Measurements from ENCODE around the gene OCEL1. TPM values are rescaled to one million over a fixed set of nuclear protein-coding genes. Genes with fewer than 3 reads are reported as not detected.

The OCEL1 gene
- total and polyA plus RNA-seq, 2 of the 13 experiments (the other 11 are each of a cell fraction or from before 2014, with no cell fraction given): 10.6 to 17.2 TPM

DNA sequence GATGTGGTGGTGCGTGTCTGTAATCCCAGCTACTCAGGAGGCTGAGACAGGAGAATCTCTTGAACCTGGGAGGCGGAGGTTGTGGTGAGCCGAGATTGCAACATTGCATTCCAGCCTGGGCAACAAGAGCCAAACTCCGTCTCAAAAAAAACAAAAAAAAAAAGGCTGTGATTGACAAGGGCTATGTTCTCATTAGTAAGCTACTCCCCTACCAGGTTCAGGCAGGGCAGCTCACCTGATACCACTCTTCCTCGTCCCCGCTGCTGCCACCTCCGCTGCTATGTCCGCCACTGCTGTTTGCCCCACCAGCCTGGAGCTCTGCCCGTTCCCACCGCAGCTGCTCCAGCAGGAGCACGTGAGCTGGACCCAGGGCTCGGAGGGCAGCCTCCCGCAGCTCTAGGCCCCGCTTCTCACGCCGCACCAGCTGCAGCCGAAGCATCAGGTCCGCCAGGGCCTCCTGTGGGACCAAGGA lies 29.2 kb downstream of the OCEL1 start (continued):
- TF ChIP-seq, protein P1, sequence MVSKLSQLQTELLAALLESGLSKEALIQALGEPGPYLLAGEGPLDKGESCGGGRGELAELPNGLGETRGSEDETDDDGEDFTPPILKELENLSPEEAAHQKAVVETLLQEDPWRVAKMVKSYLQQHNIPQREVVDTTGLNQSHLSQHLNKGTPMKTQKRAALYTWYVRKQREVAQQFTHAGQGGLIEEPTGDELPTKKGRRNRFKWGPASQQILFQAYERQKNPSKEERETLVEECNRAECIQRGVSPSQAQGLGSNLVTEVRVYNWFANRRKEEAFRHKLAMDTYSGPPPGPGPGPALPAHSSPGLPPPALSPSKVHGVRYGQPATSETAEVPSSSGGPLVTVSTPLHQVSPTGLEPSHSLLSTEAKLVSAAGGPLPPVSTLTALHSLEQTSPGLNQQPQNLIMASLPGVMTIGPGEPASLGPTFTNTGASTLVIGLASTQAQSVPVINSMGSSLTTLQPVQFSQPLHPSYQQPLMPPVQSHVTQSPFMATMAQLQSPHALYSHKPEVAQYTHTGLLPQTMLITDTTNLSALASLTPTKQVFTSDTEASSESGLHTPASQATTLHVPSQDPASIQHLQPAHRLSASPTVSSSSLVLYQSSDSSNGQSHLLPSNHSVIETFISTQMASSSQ (IDR thresholded peaks at IDR 0.05; ENCODE audit: low read depth): no peak
- TF ChIP-seq, protein P1 (CRISPR knock-in tag; IDR thresholded peaks at IDR 0.05; ENCODE audit: borderline replicate concordance): no peak; the same call in 1 of the 2 replicates
- no peak for TF ChIP-seq KLF15 (CRISPR knock-in tag; IDR thresholded peaks at IDR 0.05; ENCODE audit: borderline replicate concordance)
- peak; percentile 71; the same call in 1 of the 2 replicates for TF ChIP-seq MYC (CRISPR knock-in tag; IDR thresholded peaks at IDR 0.05; ENCODE audit: borderline replicate concordance)
- TF ChIP-seq ZFP90 (CRISPR knock-in tag; IDR thresholded peaks at IDR 0.05; ENCODE audit: borderline replicate concordance): no peak
- TF ChIP-seq, protein P2, sequence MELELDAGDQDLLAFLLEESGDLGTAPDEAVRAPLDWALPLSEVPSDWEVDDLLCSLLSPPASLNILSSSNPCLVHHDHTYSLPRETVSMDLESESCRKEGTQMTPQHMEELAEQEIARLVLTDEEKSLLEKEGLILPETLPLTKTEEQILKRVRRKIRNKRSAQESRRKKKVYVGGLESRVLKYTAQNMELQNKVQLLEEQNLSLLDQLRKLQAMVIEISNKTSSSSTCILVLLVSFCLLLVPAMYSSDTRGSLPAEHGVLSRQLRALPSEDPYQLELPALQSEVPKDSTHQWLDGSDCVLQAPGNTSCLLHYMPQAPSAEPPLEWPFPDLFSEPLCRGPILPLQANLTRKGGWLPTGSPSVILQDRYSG (CRISPR knock-in tag; IDR thresholded peaks at IDR 0.05): no peak
- TF ChIP-seq, protein P3, sequence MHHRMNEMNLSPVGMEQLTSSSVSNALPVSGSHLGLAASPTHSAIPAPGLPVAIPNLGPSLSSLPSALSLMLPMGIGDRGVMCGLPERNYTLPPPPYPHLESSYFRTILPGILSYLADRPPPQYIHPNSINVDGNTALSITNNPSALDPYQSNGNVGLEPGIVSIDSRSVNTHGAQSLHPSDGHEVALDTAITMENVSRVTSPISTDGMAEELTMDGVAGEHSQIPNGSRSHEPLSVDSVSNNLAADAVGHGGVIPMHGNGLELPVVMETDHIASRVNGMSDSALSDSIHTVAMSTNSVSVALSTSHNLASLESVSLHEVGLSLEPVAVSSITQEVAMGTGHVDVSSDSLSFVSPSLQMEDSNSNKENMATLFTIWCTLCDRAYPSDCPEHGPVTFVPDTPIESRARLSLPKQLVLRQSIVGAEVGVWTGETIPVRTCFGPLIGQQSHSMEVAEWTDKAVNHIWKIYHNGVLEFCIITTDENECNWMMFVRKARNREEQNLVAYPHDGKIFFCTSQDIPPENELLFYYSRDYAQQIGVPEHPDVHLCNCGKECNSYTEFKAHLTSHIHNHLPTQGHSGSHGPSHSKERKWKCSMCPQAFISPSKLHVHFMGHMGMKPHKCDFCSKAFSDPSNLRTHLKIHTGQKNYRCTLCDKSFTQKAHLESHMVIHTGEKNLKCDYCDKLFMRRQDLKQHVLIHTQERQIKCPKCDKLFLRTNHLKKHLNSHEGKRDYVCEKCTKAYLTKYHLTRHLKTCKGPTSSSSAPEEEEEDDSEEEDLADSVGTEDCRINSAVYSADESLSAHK (CRISPR knock-in tag; IDR thresholded peaks at IDR 0.05; ENCODE audit: borderline replicate concordance): no peak
- TF ChIP-seq, protein P4, sequence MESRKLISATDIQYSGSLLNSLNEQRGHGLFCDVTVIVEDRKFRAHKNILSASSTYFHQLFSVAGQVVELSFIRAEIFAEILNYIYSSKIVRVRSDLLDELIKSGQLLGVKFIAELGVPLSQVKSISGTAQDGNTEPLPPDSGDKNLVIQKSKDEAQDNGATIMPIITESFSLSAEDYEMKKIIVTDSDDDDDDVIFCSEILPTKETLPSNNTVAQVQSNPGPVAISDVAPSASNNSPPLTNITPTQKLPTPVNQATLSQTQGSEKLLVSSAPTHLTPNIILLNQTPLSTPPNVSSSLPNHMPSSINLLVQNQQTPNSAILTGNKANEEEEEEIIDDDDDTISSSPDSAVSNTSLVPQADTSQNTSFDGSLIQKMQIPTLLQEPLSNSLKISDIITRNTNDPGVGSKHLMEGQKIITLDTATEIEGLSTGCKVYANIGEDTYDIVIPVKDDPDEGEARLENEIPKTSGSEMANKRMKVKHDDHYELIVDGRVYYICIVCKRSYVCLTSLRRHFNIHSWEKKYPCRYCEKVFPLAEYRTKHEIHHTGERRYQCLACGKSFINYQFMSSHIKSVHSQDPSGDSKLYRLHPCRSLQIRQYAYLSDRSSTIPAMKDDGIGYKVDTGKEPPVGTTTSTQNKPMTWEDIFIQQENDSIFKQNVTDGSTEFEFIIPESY (CRISPR knock-in tag; IDR thresholded peaks at IDR 0.05): peak; percentile 23; the same call in 1 of the 2 replicates
- TF ChIP-seq U2AF1 (optimal IDR thresholded peaks at IDR 0.05; ENCODE audit: low read depth, low read length): no peak
- TF ChIP-seq, protein P5, sequence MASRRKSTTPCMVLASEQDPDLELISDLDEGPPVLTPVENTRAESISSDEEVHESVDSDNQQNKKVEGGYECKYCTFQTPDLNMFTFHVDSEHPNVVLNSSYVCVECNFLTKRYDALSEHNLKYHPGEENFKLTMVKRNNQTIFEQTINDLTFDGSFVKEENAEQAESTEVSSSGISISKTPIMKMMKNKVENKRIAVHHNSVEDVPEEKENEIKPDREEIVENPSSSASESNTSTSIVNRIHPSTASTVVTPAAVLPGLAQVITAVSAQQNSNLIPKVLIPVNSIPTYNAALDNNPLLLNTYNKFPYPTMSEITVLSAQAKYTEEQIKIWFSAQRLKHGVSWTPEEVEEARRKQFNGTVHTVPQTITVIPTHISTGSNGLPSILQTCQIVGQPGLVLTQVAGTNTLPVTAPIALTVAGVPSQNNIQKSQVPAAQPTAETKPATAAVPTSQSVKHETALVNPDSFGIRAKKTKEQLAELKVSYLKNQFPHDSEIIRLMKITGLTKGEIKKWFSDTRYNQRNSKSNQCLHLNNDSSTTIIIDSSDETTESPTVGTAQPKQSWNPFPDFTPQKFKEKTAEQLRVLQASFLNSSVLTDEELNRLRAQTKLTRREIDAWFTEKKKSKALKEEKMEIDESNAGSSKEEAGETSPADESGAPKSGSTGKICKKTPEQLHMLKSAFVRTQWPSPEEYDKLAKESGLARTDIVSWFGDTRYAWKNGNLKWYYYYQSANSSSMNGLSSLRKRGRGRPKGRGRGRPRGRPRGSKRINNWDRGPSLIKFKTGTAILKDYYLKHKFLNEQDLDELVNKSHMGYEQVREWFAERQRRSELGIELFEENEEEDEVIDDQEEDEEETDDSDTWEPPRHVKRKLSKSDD (CRISPR knock-in tag; IDR thresholded peaks at IDR 0.05; ENCODE audit: low read depth): no peak
- TF ChIP-seq NFYC (CRISPR knock-in tag; IDR thresholded peaks at IDR 0.05): no peak
- TF ChIP-seq, protein P6, sequence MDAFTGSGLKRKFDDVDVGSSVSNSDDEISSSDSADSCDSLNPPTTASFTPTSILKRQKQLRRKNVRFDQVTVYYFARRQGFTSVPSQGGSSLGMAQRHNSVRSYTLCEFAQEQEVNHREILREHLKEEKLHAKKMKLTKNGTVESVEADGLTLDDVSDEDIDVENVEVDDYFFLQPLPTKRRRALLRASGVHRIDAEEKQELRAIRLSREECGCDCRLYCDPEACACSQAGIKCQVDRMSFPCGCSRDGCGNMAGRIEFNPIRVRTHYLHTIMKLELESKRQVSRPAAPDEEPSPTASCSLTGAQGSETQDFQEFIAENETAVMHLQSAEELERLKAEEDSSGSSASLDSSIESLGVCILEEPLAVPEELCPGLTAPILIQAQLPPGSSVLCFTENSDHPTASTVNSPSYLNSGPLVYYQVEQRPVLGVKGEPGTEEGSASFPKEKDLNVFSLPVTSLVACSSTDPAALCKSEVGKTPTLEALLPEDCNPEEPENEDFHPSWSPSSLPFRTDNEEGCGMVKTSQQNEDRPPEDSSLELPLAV (CRISPR knock-in tag; conservative IDR thresholded peaks at IDR 0.05; ENCODE audit: low read depth): no peak
- TF ChIP-seq, protein P7, sequence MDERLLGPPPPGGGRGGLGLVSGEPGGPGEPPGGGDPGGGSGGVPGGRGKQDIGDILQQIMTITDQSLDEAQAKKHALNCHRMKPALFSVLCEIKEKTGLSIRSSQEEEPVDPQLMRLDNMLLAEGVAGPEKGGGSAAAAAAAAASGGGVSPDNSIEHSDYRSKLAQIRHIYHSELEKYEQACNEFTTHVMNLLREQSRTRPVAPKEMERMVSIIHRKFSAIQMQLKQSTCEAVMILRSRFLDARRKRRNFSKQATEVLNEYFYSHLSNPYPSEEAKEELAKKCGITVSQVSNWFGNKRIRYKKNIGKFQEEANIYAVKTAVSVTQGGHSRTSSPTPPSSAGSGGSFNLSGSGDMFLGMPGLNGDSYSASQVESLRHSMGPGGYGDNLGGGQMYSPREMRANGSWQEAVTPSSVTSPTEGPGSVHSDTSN (CRISPR knock-in tag; IDR thresholded peaks at IDR 0.05): peak; percentile 69

Measured in HepG2 (cell line).